GM12878 (cell line): ENCODE data around the gene INSL3. TPM values are rescaled to one million over a fixed set of nuclear protein-coding genes. Genes with fewer than 3 reads are reported as not detected.

ENCODE experiments used
- CBX5 ChIP-seq: sonication (generic); IDR thresholded peaks from 2 replicates; pipeline ENCODE4 v1.6.1; 2016; ENCODE audit warnings: low read depth, moderate library complexity, mild to moderate bottlenecking, inconsistent platforms
- CHD2 ChIP-seq: IDR thresholded peaks from 2 replicates; pipeline ENCODE4 v1.6.1; 2011; ENCODE audit warnings: low read depth, low read length, improper control_type of control experiment, borderline replicate concordance
- CREB1 ChIP-seq: IDR thresholded peaks from 2 replicates; pipeline ENCODE4 v1.6.1; 2012; ENCODE audit warnings: low read depth, mild to moderate bottlenecking, inconsistent platforms
- DPF2 ChIP-seq: fragments of 450-650 bp; IDR thresholded peaks from 2 replicates; pipeline ENCODE4 v1.6.1; 2017; ENCODE audit warnings: mild to moderate bottlenecking
- E2F4 ChIP-seq: IDR thresholded peaks from 2 replicates; pipeline ENCODE4 v1.6.1; 2012; ENCODE audit warnings: low read depth, low read length, improper control_type of control experiment
- ESRRA ChIP-seq: IDR thresholded peaks from 2 replicates; pipeline ENCODE4 v1.6.1; 2012; ENCODE audit warnings: mild to moderate bottlenecking, low read length, improper control_type of control experiment
- FOXM1 ChIP-seq: IDR thresholded peaks from 2 replicates; pipeline ENCODE4 v1.6.1; 2012; ENCODE audit warnings: low read depth, mild to moderate bottlenecking, inconsistent platforms, low read length, moderate library complexity
- IKZF2 ChIP-seq, 2 experiments: fragments of 450-650 bp; IDR thresholded peaks; 2 replicates each; pipeline ENCODE4 v1.6.1; 2017; ENCODE audit warnings: mild to moderate bottlenecking in 2 of 2, moderate library complexity in 2 of 2
- IRF3 ChIP-seq: fragments of 450-650 bp; IDR thresholded peaks from 2 replicates; pipeline ENCODE4 v1.6.1; 2014; ENCODE audit warnings: mild to moderate bottlenecking
- KDM1A ChIP-seq: fragments of 200-600 bp; sonication (generic); IDR thresholded peaks from 2 replicates; pipeline ENCODE4 v1.6.1; 2016; ENCODE audit warnings: borderline replicate concordance
- MEF2B ChIP-seq: fragments of 450-650 bp; IDR thresholded peaks from 2 replicates; pipeline ENCODE4 v1.6.1; 2018; ENCODE audit warnings: mild to moderate bottlenecking, moderate library complexity; ENCODE audit not compliant: partially characterized antibody, poor library complexity, severe bottlenecking
- NFIC ChIP-seq: IDR thresholded peaks from 2 replicates; pipeline ENCODE4 v1.6.1; 2012; ENCODE audit warnings: low read depth, mild to moderate bottlenecking, inconsistent platforms, low read length, moderate library complexity
- NR2C1 ChIP-seq: fragments of 450-650 bp; IDR thresholded peaks from 2 replicates; pipeline ENCODE4 v1.6.1; 2017; ENCODE audit warnings: antibody characterized with exemption, mild to moderate bottlenecking, moderate library complexity
- NR2C2 ChIP-seq: IDR thresholded peaks from 2 replicates; pipeline ENCODE4 v1.6.1; 2011; ENCODE audit warnings: borderline replicate concordance, low read depth; ENCODE audit not compliant: control insufficient read depth, insufficient read length
- PAX8 ChIP-seq: fragments of 450-650 bp; IDR thresholded peaks from 2 replicates; pipeline ENCODE4 v1.6.1; 2017; ENCODE audit warnings: mild to moderate bottlenecking, moderate library complexity
- POLR2AphosphoS2 ChIP-seq: IDR thresholded peaks from 2 replicates; pipeline ENCODE4 v1.6.1; 2011; ENCODE audit warnings: low read depth, mild to moderate bottlenecking, low read length, improper control_type of control experiment, moderate library complexity
- RB1 ChIP-seq: fragments of 450-650 bp; formaldehyde crosslinking; IDR thresholded peaks from 2 replicates; pipeline ENCODE4 v1.6.1; 2017; ENCODE audit warnings: mild to moderate bottlenecking, borderline replicate concordance
- SP1 ChIP-seq: IDR thresholded peaks from one replicate; pipeline ENCODE4 v1.6.1; 2011; ENCODE audit warnings: low read depth, low read length
- SUPT20H ChIP-seq: IDR thresholded peaks from 2 replicates; pipeline ENCODE4 v1.6.1; 2011; ENCODE audit warnings: low read depth, mild to moderate bottlenecking, low read length, moderate library complexity, borderline replicate concordance; ENCODE audit not compliant: control insufficient read depth
- TCF7 ChIP-seq: IDR thresholded peaks from 2 replicates; pipeline ENCODE4 v1.6.1; 2014; ENCODE audit warnings: antibody characterized with exemption, borderline replicate concordance
- YBX1 ChIP-seq: fragments of 450-650 bp; IDR thresholded peaks from 2 replicates; pipeline ENCODE4 v1.6.1; 2016; ENCODE audit warnings: antibody characterized with exemption
- ZBTB40 ChIP-seq: fragments of 450-650 bp; IDR thresholded peaks from 2 replicates; pipeline ENCODE4 v1.6.1; 2016; ENCODE audit warnings: mild to moderate bottlenecking, moderate library complexity, borderline replicate concordance
- ZNF24 ChIP-seq: fragments of 450-650 bp; IDR thresholded peaks from 2 replicates; pipeline ENCODE4 v1.6.1; 2017; ENCODE audit warnings: antibody characterized with exemption, mild to moderate bottlenecking
- ZNF384 ChIP-seq: IDR thresholded peaks from 2 replicates; pipeline ENCODE4 v1.6.1; 2012; ENCODE audit warnings: low read depth, mild to moderate bottlenecking, low read length, improper control_type of control experiment, borderline replicate concordance
- ZZZ3 ChIP-seq: IDR thresholded peaks from 2 replicates; pipeline ENCODE4 v1.6.1; 2011; ENCODE audit warnings: low read depth; ENCODE audit not compliant: control insufficient read depth, insufficient read length
- polyA plus RNA-seq, 11 experiments: library from polyadenylated mRNA; depleted of rRNA in 4 of 11; unstranded in 6 of 11; stranded (reverse) in 5 of 11; fragments of >200 nt; fragmentation: Nextera tagmentation in 4 of 11; fragmentation: Illumina TruSeq in 1 of 11; extraction: Ambion mirVana in 4 of 11; extraction: Trizol in 1 of 11; gene quantifications; 1 replicate in 1 of 11; 2 replicates in 10 of 11; pipeline versions ENCODE4 v1.2.1 to v1.2.3, GENCODE V29; 2011 to 2016; ENCODE audit warnings: inconsistent platforms in 2 of 11, missing spikeins in 2 of 11, low read depth in 1 of 11
- total RNA-seq, 4 experiments: library from RNA; depleted of rRNA in 3 of 4; stranded (reverse); fragments of >200 nt in 3 of 4; fragmentation: Illumina TruSeq in 1 of 4; extraction: Trizol in 1 of 4; gene quantifications; 2 replicates each; pipeline versions ENCODE4 v1.2.1 to v1.2.3, GENCODE V29; 2013 to 2021

The INSL3 gene
- total and polyA plus RNA-seq, 10 of the 15 experiments (the other 5 are each of a cell fraction or from before 2014, with no cell fraction given), result 0.27 to 1.9 (median 0.70) TPM

DNA sequence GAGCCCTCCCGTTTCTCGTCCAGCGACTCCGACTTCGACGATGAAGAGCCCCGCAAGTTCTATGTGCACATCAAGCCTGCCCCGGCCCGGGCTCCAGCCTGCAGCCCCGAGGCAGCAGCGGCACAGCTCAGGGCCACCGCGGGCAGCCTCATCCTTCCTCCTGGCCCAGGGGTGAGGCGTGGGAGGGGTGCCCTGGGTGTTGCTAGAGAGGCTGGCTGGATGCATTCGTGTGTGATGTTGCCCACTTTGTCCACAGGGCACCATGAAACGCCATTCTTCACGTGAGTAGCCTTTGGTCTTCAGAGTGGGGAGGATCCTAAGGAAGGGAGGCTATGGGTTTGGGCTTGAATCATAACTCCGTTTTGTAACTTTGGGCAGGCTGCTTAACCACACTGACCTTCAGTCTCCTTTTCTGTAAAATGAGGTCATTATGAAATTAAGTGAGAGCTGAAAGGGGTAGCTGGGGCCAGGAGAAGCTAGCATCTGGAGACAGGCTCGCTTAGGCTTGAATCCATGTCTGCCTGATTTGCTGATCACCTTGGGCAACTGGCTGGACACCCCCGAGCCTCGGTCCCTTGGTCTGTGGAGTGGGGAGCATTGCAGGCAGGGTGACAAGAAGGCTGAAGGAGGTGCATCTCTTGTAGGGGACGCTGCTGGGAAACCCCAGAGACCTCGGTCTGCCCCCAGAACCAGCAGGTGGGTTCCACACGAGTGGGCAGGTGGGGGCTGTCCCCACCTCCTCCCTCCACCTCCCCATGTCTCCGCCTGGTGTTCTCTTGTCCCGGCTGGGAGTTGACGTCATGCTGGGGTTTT lies 45.1 kb downstream of the INSL3 start (continued):
- no peak for TF ChIP-seq ZBTB40
- peak; percentile 68 for TF ChIP-seq SP1
- TF ChIP-seq ZZZ3, result no peak
- peak; percentile 94 for TF ChIP-seq NFIC
- TF ChIP-seq RB1, result no peak
- no peak for TF ChIP-seq ZNF384
- no peak for TF ChIP-seq YBX1
- TF ChIP-seq IKZF2 (IDR thresholded peaks at IDR 0.05), result peak; percentile 84 to 87
- peak; percentile 24; the same call in 1 of the 2 replicates for TF ChIP-seq CHD2
- TF ChIP-seq DPF2, result peak; percentile 98
- TF ChIP-seq KDM1A, result no peak
- TF ChIP-seq SUPT20H, result no peak
- peak; percentile 86; the same call in 1 of the 2 replicates for TF ChIP-seq FOXM1
- TF ChIP-seq E2F4, result no peak
- TF ChIP-seq PAX8, result no peak
- TF ChIP-seq TCF7, result no peak
- no peak for TF ChIP-seq NR2C2
- TF ChIP-seq MEF2B, result peak; percentile 84
- TF ChIP-seq ESRRA, result peak; percentile 81; the same call in 1 of the 2 replicates
- TF ChIP-seq NR2C1, result no peak
- TF ChIP-seq POLR2AphosphoS2, result no peak
- peak; percentile 85 for TF ChIP-seq CREB1
- TF ChIP-seq ZNF24, result no peak
- no peak for TF ChIP-seq IRF3
- 0 out of 2 replicates have a peak, but pooled peaks have one; percentile 24 for TF ChIP-seq CBX5
